NB4 (cell line): ENCODE results near the gene NTNG2.

ENCODE experiments used
- CTCF ChIP-seq: IDR thresholded peaks from one replicate; pipeline ENCODE4 v1.5.1; 2012; ENCODE audit warnings: low read depth, low read length
- TF ChIP-seq, protein P1 (sequence below): IDR thresholded peaks from 2 replicates; pipeline ENCODE4 v1.6.1; 2011; ENCODE audit warnings: low read depth, low read length

DNA sequence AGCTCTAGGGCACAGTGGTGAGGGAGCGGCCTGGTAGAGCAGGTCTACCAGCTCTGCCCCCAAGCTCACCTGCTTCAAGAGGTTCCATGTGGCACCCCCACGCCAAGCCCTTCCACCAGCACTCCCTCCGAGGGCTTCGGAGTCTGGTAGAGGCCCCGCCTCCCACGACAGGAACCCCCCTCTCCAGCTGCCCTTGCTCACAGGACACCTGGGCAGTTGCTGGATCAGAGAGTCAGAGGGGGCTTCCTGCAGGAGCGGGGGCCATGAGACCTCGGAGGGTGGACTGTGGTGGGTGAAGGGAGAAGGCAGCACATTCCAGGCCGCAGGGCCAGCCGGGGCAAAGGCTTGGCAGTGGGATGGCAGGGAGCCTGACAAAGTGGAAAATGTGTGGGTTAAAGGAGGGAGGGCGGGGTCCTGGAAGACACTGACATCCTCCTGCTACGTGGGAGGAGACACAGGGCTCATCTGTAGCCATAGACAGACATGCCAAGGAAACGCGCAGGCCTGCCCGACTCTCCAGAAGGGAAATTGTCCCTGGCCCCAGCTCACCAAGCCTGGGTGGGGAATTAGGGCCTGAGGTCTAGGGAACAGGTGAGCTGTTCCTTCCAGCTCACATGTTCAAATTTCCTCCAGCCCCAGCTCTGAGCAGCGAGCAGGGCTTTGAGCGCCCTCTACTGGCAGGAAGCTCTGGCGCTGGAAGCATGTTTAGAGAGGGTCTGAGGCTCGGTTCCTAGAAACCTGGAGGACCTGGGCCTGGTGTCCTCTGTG lies 74.2 kb downstream of the NTNG2 start:
- TF ChIP-seq, protein P1, sequence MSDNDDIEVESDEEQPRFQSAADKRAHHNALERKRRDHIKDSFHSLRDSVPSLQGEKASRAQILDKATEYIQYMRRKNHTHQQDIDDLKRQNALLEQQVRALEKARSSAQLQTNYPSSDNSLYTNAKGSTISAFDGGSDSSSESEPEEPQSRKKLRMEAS = peak; percentile 59; the same call in 1 of the 2 replicates
- TF ChIP-seq CTCF = peak; percentile 97
